K562 (cell line): Measurements from ENCODE around the gene IQCM. TPM values are rescaled to one million over a fixed set of nuclear protein-coding genes. Genes with fewer than 3 reads are reported as not detected.

Experiments
- ATAC-seq: fragments of 200-7000 bp; cut with Tn5 transposase; 3 replicates; pipeline ENCODE4 v1.9.1; 2020; ENCODE audit warnings: moderate library complexity
- BruUV-seq: library from RNA; stranded (reverse); fragments of 400-500 nt; replicated peaks from 2 replicates; lab custom pipeline; 2021; lab: Mats Ljungman, UMichigan
- CTCF ChIA-PET: fragments of 300-600 bp; formaldehyde crosslinking; extraction: SDS; loops from one replicate; lab custom pipeline; 2021; ENCODE audit warnings: low intra/inter-chr PET ratio; lab: Yijun Ruan, JAX
- POLR2A ChIA-PET: fragments of 300-600, 350-650 bp; sonication (Branson Sonifier 250); formaldehyde crosslinking; extraction: SDS; loops from one replicate; lab custom pipeline; 2021; ENCODE audit warnings: antibody characterized with exemption, inconsistent platforms; lab: Yijun Ruan, JAX
- DNase-seq, 4 experiments: peaks; one replicate each; pipeline versions ENCODE4 v3.0.0 to v3.0.0-alpha.2; 2011 to 2018; ENCODE audit warnings: low spot score in 3 of 4, mixed read lengths in 3 of 4; ENCODE audit errors: extremely low read depth in 1 of 4
- FAIRE-seq: peaks from 2 replicates; lab custom pipeline; 2011; peaks lifted over from hg19 to GRCh38; lab: Jason Lieb, UNC
- H2AFZ ChIP-seq: 2 replicates; pipeline ENCODE4 v1.6.0; 2011; ENCODE audit warnings: low read depth, low read length, control low read depth, inconsistent platforms
- H3K27ac ChIP-seq: fragments of 200-600 bp; 3 replicates; pipeline ENCODE4 v1.8.0; 2011; ENCODE audit warnings: low read depth, mild to moderate bottlenecking, control low read depth, inconsistent platforms, low read length, moderate library complexity, mixed read lengths; ENCODE audit errors: extremely low read depth
- H3K27me3 ChIP-seq, 2 experiments: fragments of 300-600 bp in 1 of 2; 2 replicates in 1 of 2; 3 replicates in 1 of 2; pipeline versions ENCODE4 v1.6.0 to v1.8.0; 2011; ENCODE audit warnings: inconsistent platforms in 2 of 2, low read length in 2 of 2, mild to moderate bottlenecking in 1 of 2, mixed read lengths in 1 of 2, moderate library complexity in 1 of 2; ENCODE audit not compliant: control insufficient read depth in 2 of 2, insufficient read depth in 2 of 2
- H3K36me3 ChIP-seq: fragments of 300-600 bp; 3 replicates; pipeline ENCODE4 v1.8.0; 2011; ENCODE audit warnings: mild to moderate bottlenecking, low read length, inconsistent platforms; ENCODE audit not compliant: control insufficient read depth, insufficient read depth
- H3K4me1 ChIP-seq, 2 experiments: fragments of 200-600 bp in 1 of 2; replicated peaks in 1 of 2; 2 replicates in 1 of 2; 3 replicates in 1 of 2; pipeline versions ENCODE4 v1.5.1 to v1.8.0; 2011; ENCODE audit warnings: inconsistent platforms in 2 of 2, low read length in 2 of 2, mild to moderate bottlenecking in 1 of 2, mixed read lengths in 1 of 2, moderate library complexity in 1 of 2; ENCODE audit not compliant: control insufficient read depth in 2 of 2, insufficient read depth in 2 of 2
- H3K4me2 ChIP-seq: 2 replicates; pipeline ENCODE4 v1.6.1; 2011; ENCODE audit warnings: low read length, control low read depth, inconsistent platforms, mixed read lengths; ENCODE audit not compliant: insufficient read depth
- H3K4me3 ChIP-seq: fragments of 200-600 bp; sonication (generic), shearing (Covaris generic); 2 replicates; pipeline ENCODE4 v1.5.1; 2016; ENCODE audit warnings: control low read depth, inconsistent platforms
- H3K79me2 ChIP-seq: fragments of 200-600 bp; 3 replicates; pipeline ENCODE4 v1.8.0; 2011; ENCODE audit warnings: low read length, inconsistent platforms; ENCODE audit not compliant: control insufficient read depth, insufficient read depth
- H3K9ac ChIP-seq, 2 experiments: 2 replicates each; pipeline versions ENCODE4 v1.6.0 to v1.6.1; 2011; ENCODE audit warnings: low read depth in 2 of 2, low read length in 2 of 2, control low read depth in 1 of 2, inconsistent platforms in 1 of 2, mild to moderate bottlenecking in 1 of 2, mixed read lengths in 1 of 2; ENCODE audit not compliant: insufficient read depth in 1 of 2
- H3K9me1 ChIP-seq: one replicate; pipeline ENCODE4 v1.6.0; 2011; ENCODE audit warnings: inconsistent platforms, mild to moderate bottlenecking, low read length, moderate library complexity; ENCODE audit not compliant: control insufficient read depth, insufficient read depth
- H3K9me3 ChIP-seq: replicated peaks from 2 replicates; pipeline ENCODE4 v1.5.1; 2011; ENCODE audit warnings: low read depth, low read length, inconsistent platforms; ENCODE audit not compliant: control insufficient read depth, insufficient read depth
- H4K20me1 ChIP-seq: replicated peaks from 2 replicates; pipeline ENCODE4 v1.6.1; 2011; ENCODE audit warnings: low read length, inconsistent platforms, mixed read lengths; ENCODE audit not compliant: control insufficient read depth, insufficient read depth
- ARID2 ChIP-seq: fragments of 450-650 bp; IDR thresholded peaks from 2 replicates; pipeline ENCODE4 v1.6.1; 2017; ENCODE audit warnings: antibody characterized with exemption, mild to moderate bottlenecking
- GABPA ChIP-seq: fragments of 200-800 bp; sonication (Bioruptor generic); conservative IDR thresholded peaks from 2 replicates; pipeline ENCODE4 v1.6.1; 2016; ENCODE audit warnings: low read depth, missing genetic modification characterization, missing compliant biosample characterization
- JUND ChIP-seq, 2 experiments: IDR thresholded peaks; 2 replicates in 1 of 2; 3 replicates in 1 of 2; pipeline ENCODE4 v1.6.1; 2011; ENCODE audit warnings: borderline replicate concordance in 2 of 2, low read depth in 2 of 2, low read length in 2 of 2, improper control_type of control experiment in 1 of 2, missing biosample characterization in 1 of 2, missing genetic modification characterization in 1 of 2, missing genetic modification reagents in 1 of 2
- PHF8 ChIP-seq: fragments of 200-600 bp; sonication (generic); IDR thresholded peaks from 2 replicates; pipeline ENCODE4 v1.6.1; 2012; ENCODE audit warnings: mixed run types, mild to moderate bottlenecking, inconsistent platforms, low read length, moderate library complexity, borderline replicate concordance
- POLR2H ChIP-seq: IDR thresholded peaks from 2 replicates; pipeline ENCODE4 v1.6.1; 2016; ENCODE audit warnings: missing genetic modification characterization, low read depth, mild to moderate bottlenecking, control low read depth, missing compliant biosample characterization, moderate library complexity
- WGBS: fragments of 100-300 bp; shearing (Covaris generic); methylation state at CpG from one replicate; pipeline ENCODE4 v1.1.6; 2016; ENCODE audit warnings: low coverage, mixed read lengths; ENCODE audit not compliant: insufficient coverage; ENCODE audit errors: missing lambda C conversion rate; 5-methylcytosine and 5-hydroxymethylcytosine counted together
- in situ Hi-C: fragments of 300-500 bp; cut with MboI; formaldehyde crosslinking; loops from 4 replicates; pipeline ENCODE4 v1.15.0; 2018; ENCODE audit warnings: inconsistent platforms, mixed read lengths
- intact Hi-C: fragments of 100-400 bp; cut with micrococcal nuclease; formaldehyde crosslinking; loops from 2 replicates; pipeline ENCODE4 v1.14.2; 2022
- polyA plus RNA-seq, 8 experiments: library from polyadenylated mRNA; depleted of rRNA in 4 of 8; stranded (reverse) in 5 of 8; unstranded in 3 of 8; fragments of >200 nt; fragmentation: Nextera tagmentation in 2 of 8; fragmentation: Illumina TruSeq in 1 of 8; extraction: Ambion mirVana in 2 of 8; extraction: Trizol in 1 of 8; gene quantifications; 2 replicates each; pipeline versions ENCODE4 v1.2.1 to v1.2.3, GENCODE V29; 2011 to 2014; ENCODE audit warnings: inconsistent platforms in 1 of 8, missing spikeins in 1 of 8
- total RNA-seq, 7 experiments: library from RNA; depleted of rRNA in 6 of 7; stranded (reverse); fragments of >200 nt in 6 of 7; fragmentation: Illumina TruSeq in 2 of 7; extraction: Trizol in 2 of 7; gene quantifications; 2 replicates each; pipeline versions ENCODE4 v1.2.1 to v1.2.3, GENCODE V29; 2011 to 2021; ENCODE audit warnings: low replicate concordance in 1 of 7
- TF ChIP-seq, protein P1 (sequence below): fragments of 200-800 bp; sonication (Bioruptor generic); IDR thresholded peaks from 2 replicates; pipeline ENCODE4 v1.6.1; 2016; ENCODE audit warnings: missing genetic modification characterization, missing compliant biosample characterization
- TF ChIP-seq, protein P2 (sequence below), 2 experiments: fragments of 450-650 bp in 1 of 2; sonication (generic) in 1 of 2; formaldehyde crosslinking in 1 of 2; IDR thresholded peaks in 1 of 2; conservative IDR thresholded peaks in 1 of 2; 2 replicates each; pipeline versions ENCODE4 v1.6.1 to v1.8.1; 2016 to 2023; ENCODE audit warnings: mild to moderate bottlenecking in 2 of 2, moderate library complexity in 2 of 2, inconsistent platforms in 1 of 2, missing genetic modification reagents in 1 of 2
- TF ChIP-seq, protein P3 (sequence below): fragments of 450-650 bp; formaldehyde crosslinking; IDR thresholded peaks from 2 replicates; pipeline ENCODE4 v1.4.0; 2022; ENCODE audit warnings: missing genetic modification characterization
- TF ChIP-seq, protein P4 (sequence below), 3 experiments: fragments of 200-800 bp in 1 of 3; sonication (Bioruptor generic) in 1 of 3; sonication (generic) in 1 of 3; formaldehyde crosslinking in 1 of 3; IDR thresholded peaks; 2 replicates each; pipeline versions ENCODE4 v1.6.1 to v1.8.0; 2016 to 2022; ENCODE audit warnings: mild to moderate bottlenecking in 2 of 3, missing compliant biosample characterization in 2 of 3, missing genetic modification characterization in 2 of 3, missing genetic modification reagents in 1 of 3
- TF ChIP-seq, protein P5 (sequence below): fragments of 250-450 bp; sonication (Bioruptor Pico); IDR thresholded peaks from 2 replicates; pipeline ENCODE4 v1.4.0; 2020

Gene IQCM
- total and polyA plus RNA-seq, 9 of the 15 experiments (the other 6 are each of a cell fraction or from before 2014, with no cell fraction given) = not detected

DNA sequence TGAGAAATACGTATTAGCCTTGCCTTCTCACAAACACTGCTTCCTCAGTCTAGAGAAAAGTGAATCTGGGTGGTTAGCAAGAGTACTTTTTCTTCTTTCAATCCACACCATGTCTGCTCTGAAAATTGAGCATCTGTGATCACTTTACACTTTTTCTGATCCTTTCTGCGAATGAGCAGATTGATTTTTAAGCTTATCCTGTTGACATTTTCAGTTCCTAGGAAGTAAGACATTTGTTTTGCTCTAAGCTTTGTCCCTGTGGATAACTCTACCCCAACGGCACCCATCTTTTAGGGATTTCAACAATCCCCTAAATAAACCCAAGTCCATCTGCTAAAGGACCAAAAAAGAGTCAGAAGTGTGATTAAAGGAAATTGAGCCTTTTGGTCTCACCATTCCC lies 487.5 kb downstream of the IQCM start:
- in situ Hi-C loops = no loop called here
- no peak for FAIRE-seq
- TF ChIP-seq ARID2 = no peak
- TF ChIP-seq, protein P1, sequence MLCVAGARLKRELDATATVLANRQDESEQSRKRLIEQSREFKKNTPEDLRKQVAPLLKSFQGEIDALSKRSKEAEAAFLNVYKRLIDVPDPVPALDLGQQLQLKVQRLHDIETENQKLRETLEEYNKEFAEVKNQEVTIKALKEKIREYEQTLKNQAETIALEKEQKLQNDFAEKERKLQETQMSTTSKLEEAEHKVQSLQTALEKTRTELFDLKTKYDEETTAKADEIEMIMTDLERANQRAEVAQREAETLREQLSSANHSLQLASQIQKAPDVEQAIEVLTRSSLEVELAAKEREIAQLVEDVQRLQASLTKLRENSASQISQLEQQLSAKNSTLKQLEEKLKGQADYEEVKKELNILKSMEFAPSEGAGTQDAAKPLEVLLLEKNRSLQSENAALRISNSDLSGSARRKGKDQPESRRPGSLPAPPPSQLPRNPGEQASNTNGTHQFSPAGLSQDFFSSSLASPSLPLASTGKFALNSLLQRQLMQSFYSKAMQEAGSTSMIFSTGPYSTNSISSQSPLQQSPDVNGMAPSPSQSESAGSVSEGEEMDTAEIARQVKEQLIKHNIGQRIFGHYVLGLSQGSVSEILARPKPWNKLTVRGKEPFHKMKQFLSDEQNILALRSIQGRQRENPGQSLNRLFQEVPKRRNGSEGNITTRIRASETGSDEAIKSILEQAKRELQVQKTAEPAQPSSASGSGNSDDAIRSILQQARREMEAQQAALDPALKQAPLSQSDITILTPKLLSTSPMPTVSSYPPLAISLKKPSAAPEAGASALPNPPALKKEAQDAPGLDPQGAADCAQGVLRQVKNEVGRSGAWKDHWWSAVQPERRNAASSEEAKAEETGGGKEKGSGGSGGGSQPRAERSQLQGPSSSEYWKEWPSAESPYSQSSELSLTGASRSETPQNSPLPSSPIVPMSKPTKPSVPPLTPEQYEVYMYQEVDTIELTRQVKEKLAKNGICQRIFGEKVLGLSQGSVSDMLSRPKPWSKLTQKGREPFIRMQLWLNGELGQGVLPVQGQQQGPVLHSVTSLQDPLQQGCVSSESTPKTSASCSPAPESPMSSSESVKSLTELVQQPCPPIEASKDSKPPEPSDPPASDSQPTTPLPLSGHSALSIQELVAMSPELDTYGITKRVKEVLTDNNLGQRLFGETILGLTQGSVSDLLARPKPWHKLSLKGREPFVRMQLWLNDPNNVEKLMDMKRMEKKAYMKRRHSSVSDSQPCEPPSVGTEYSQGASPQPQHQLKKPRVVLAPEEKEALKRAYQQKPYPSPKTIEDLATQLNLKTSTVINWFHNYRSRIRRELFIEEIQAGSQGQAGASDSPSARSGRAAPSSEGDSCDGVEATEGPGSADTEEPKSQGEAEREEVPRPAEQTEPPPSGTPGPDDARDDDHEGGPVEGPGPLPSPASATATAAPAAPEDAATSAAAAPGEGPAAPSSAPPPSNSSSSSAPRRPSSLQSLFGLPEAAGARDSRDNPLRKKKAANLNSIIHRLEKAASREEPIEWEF (CRISPR knock-in tag) = no peak
- no peak for TF ChIP-seq JUND (IDR thresholded peaks at IDR 0.05; ENCODE audit: borderline replicate concordance, low read depth, low read length)
- TF ChIP-seq JUND (tag; IDR thresholded peaks at IDR 0.05; ENCODE audit: borderline replicate concordance, low read depth, low read length) = no peak
- TF ChIP-seq POLR2H = no peak
- no peak for TF ChIP-seq GABPA (tag)
- no peak for TF ChIP-seq PHF8
- TF ChIP-seq, protein P2, sequence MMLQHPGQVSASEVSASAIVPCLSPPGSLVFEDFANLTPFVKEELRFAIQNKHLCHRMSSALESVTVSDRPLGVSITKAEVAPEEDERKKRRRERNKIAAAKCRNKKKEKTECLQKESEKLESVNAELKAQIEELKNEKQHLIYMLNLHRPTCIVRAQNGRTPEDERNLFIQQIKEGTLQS (IDR thresholded peaks at IDR 0.05) = no peak
- TF ChIP-seq, protein P2 (CRISPR knock-in tag; conservative IDR thresholded peaks at IDR 0.05) = no peak
- TF ChIP-seq, protein P3, sequence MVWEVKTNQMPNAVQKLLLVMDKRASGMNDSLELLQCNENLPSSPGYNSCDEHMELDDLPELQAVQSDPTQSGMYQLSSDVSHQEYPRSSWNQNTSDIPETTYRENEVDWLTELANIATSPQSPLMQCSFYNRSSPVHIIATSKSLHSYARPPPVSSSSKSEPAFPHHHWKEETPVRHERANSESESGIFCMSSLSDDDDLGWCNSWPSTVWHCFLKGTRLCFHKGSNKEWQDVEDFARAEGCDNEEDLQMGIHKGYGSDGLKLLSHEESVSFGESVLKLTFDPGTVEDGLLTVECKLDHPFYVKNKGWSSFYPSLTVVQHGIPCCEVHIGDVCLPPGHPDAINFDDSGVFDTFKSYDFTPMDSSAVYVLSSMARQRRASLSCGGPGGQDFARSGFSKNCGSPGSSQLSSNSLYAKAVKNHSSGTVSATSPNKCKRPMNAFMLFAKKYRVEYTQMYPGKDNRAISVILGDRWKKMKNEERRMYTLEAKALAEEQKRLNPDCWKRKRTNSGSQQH (CRISPR knock-in tag) = no peak
- TF ChIP-seq, protein P4, sequence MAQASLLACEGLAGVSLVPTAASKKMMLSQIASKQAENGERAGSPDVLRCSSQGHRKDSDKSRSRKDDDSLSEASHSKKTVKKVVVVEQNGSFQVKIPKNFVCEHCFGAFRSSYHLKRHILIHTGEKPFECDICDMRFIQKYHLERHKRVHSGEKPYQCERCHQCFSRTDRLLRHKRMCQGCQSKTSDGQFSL (CRISPR knock-in tag; IDR thresholded peaks at IDR 0.05) = no peak
- TF ChIP-seq, protein P4 (tag; IDR thresholded peaks at IDR 0.05) = no peak
- TF ChIP-seq, protein P5, sequence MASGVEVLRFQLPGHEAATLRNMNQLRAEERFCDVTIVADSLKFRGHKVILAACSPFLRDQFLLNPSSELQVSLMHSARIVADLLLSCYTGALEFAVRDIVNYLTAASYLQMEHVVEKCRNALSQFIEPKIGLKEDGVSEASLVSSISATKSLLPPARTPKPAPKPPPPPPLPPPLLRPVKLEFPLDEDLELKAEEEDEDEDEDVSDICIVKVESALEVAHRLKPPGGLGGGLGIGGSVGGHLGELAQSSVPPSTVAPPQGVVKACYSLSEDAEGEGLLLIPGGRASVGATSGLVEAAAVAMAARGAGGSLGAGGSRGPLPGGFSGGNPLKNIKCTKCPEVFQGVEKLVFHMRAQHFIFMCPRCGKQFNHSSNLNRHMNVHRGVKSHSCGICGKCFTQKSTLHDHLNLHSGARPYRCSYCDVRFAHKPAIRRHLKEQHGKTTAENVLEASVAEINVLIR (CRISPR knock-in tag) = no peak

More for the DNA sequence above, 487.5 kb downstream of the IQCM start:
- BruUV-seq = no TSS peak
- DNase-seq (no peak), ATAC-seq (no peak)
- H3K4me3 ChIP-seq = no peak overlapping the region
- ChIA-PET POLR2A (no interaction called here), CTCF (no interaction called here)
- no peaks in the 10 kb centered on the region for H3K27me3 ChIP-seq
- H3K9me1 ChIP-seq = no peaks in the 10 kb centered on the region
- no peak overlapping the region for H3K9ac ChIP-seq
- intact Hi-C loops = no loop called here
- H2AFZ ChIP-seq = no peak overlapping the region
- H3K9me3 ChIP-seq = no peaks in the 10 kb centered on the region; the same call in 1 of the 2 replicates
- no peaks in the 10 kb centered on the region for H3K36me3 ChIP-seq
- H3K79me2 ChIP-seq = no peaks in the 10 kb centered on the region
- no peak overlapping the region for H3K4me2 ChIP-seq
- no peak overlapping the region for H3K27ac ChIP-seq
- 0% methylated on average over 3 of the region's 3 CpGs for WGBS
- H3K4me1 ChIP-seq = no peaks in the 10 kb centered on the region
- H4K20me1 ChIP-seq = no peaks in the 10 kb centered on the region
